GM19397 (cell line): ENCODE data around the gene CD2AP.
"Not testable (repeated sequence)": the region's sequence is repeated elsewhere in the genome, so short reads cannot be mapped to it uniquely, and the experiment has no call there.

Experiments used
- ATAC-seq: cut with Tn5 transposase; IDR thresholded peaks from one replicate; pipeline ENCODE4 v1.9.1; 2021; ENCODE audit warnings: mild to moderate bottlenecking, moderate library complexity; ENCODE audit not compliant: unreplicated experiment

The CD2AP gene

GRCh38 chr6:47553243-47553642 is 75.7 kb downstream of the CD2AP start:
- not testable (repeated sequence) for ATAC-seq

DNA sequence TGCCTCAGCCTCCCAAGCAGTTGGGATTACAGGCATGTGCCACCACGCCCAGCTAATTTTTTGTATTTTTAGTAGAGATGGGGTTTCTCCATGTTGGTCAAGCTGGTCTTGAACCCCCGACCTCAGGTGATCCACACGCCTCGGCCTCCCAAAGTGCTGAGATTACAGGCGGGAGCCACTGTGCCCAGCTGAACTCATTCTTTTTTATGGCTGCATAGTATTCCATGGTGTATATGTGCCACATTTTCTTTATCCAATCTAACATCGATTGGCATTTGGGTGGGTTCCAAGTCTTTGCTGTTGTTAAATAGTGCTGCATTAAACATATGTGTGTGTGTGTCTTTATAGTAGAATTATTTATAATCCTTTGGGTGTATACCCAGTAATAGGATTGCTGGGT is 78.9 kb downstream of the CD2AP start:
- ATAC-seq, result not testable (repeated sequence)

DNA sequence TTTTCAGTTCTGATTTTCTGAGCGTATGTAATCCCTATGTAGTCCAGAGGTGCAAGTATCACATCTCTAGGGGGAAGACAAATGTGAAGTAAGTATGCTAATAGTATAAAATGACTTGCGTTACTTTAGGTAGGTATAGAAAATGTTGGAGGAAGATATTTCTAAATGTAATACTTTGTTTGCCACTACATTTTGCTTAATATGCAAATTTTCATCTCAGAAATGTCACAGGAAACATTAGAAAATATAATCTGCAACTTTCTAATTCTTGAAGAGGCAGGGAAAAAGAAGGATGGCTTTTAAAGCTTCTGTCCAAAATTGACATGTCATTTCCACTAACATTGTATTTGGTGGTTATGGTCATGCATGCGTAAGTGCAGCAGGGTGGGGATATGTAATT is 85.6 kb downstream of the CD2AP start:
- no peak for ATAC-seq

GRCh38 chr6:47566602-47567001 is 89.0 kb downstream of the CD2AP start:
- ATAC-seq, result not testable (repeated sequence)

DNA sequence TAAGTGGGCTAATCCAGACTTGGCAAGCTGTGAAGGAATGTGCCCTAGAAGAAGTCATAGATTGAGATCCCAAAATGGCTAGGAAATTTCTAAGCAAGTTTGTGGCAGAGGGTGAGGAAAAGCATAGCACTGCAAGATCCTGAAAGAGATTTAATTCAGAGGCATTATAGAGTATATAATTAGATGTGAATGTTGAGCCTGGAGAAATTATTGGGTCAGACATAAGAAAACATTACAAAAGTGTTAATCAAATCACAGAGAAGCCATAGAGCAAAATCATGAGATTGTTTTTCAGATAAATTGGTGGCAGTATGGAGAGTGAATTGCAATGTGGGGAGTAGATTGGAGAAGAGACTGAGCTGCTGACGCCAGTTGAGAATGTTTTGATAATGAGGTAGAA is 90.0 kb downstream of the CD2AP start:
- ATAC-seq, result no peak

- no peak for ATAC-seq
Measured at GRCh38 chr6:47571488-47571887, 93.9 kb downstream of the CD2AP start.

GRCh38 chr6:47573109-47573508 is 95.5 kb downstream of the CD2AP start:
- no peak for ATAC-seq

DNA sequence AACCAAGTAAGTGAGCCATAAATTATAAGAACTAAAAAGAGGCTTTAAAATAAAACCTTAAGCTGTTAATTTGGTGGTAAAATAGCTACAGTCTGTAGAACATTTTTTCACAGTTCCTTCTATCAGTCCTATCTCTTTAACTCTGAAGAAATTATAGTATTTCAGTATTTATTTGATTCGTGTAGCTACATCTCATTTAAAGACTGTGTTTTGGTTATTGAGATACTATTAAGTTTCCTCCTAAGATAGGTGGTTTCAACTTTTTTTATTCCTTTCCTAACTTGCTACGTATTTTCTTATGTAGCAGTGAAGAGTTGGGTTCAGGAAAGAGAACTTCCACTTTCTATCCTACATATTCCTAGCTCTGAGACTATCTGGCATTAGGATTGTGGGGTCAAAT is 97.2 kb downstream of the CD2AP start:
- ATAC-seq, result no peak

DNA sequence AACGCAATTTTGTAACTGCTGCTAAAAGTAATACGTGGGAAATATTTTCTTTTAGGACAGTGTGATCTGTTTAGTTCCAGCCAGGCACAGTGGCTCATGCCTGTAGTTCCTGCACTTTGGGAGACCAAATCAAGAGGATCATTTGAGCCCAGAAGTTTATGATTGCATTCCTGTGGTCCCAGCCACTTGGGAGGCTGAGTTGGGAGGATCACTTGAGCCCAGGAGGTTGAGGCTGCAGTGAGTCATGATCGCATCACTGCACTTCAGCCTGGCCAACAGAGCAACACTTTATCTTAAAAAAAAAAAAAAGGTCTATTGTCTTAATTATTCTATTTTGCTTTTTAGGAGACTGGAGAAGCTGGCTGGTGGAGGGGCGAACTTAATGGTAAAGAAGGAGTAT is 101.5 kb downstream of the CD2AP start:
- no peak for ATAC-seq

GRCh38 chr6:47581591-47581990 is 104.0 kb downstream of the CD2AP start:
- ATAC-seq, result no peak

- no peak for ATAC-seq
Measured at GRCh38 chr6:47587493-47587892, 109.9 kb downstream of the CD2AP start.

DNA sequence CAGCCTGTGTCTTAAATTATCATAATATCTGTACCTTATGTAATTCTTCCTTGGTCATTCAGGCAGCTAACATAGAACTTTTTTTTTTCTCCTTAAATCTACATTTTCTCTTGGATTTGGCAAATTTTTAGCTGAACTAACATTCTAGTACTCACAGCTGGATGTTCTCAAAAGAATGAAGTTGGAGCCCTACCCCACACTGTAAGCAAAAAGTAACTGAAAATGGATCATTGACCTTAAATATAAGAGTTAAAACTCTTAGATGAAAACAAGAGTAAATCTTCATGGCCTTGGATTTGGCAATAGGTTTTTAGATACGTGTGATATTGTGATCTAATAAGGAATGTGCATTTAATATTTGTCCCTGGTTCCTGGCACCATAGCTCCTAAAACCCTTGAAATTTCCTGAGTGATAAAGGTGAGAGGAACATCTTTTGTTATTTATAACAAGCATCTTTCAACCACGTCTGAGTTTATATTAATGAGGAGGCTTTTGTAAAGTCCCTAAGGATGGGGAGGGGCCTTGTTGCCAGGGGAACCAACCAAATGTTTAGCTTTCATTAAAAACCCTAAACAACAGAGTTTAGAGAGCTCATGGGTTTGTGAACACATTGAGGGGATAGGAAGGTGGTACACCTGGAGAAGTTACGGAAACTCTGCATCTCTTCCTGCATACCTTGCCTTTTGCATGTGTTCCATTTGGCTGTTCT is 114.7 kb downstream of the CD2AP start:
- no peak for ATAC-seq

DNA sequence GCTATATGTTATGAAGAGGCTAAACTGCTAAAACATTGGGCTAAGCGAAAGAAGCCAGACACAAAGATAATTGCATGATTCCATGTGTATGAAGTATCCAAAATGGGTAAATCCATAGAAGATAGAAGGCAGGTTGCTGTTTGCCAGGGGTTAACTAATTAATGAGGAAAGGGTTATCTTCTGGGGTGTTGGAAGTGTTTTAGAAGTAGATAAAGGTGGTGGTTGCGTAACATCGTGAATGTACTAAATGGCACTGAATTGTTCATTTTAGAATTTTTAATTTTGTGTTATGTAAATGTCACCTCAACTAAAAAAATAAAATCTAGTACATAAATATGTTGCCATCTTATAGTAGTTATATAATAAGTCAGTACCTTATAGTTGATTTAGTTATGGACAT is 116.4 kb downstream of the CD2AP start:
- no peak for ATAC-seq

GRCh38 chr6:47595785-47596184 is 118.2 kb downstream of the CD2AP start:
- no peak for ATAC-seq

DNA sequence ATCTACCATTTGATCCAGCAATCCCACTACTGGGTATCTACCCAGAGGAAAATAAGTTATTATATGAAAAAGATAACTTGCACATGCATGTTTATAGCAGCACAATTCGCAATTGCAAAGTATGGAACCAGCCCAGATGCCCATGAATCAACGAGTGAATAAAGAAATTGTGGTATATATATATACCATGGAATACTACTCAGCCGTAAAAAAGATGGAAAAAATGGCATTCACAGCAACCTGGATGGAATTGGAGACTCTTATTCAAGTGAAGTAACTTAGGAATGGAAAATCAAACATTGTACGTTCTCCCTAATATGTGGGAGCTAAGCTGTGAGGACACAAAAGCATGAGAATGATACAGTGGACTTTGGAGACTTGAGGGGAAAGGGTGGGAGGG is 120.8 kb downstream of the CD2AP start:
- no peak for ATAC-seq

- ATAC-seq, result no peak
Measured at GRCh38 chr6:47599512-47599911, 121.9 kb downstream of the CD2AP start.

- no peak for ATAC-seq
Measured at GRCh38 chr6:47603227-47603626, 125.6 kb downstream of the CD2AP start.

GRCh38 chr6:47603995-47604394 is 126.4 kb downstream of the CD2AP start:
- ATAC-seq, result no peak

GRCh38 chr6:47621838-47622449 is 144.4 kb downstream of the CD2AP start:
- no peak for ATAC-seq

GRCh38 chr6:47626782-47627181 is 149.2 kb downstream of the CD2AP start:
- ATAC-seq, result no peak

- no peak for ATAC-seq
Measured at GRCh38 chr6:47628448-47629272, 151.1 kb downstream of the CD2AP start.

GRCh38 chr6:47629954-47630353 is 152.4 kb downstream of the CD2AP start:
- ATAC-seq, result no peak
